ENCODE measurements around the gene PPP1R3G. TPM values are rescaled to one million over a fixed set of nuclear protein-coding genes. Genes with fewer than 3 reads are reported as not detected.

The PPP1R3G gene
- total and polyA plus RNA-seq, 2 of the 13 experiments (the other 11 are each of a cell fraction or from before 2014, with no cell fraction given) = 1.2 to 1.3 TPM

GRCh38 chr6:5086294-5086890, 1.3 kb downstream of the PPP1R3G start:
- CTCF ChIA-PET (ENCODE audit: low intra/inter-chr PET ratio, low total read pairs) = no interaction called here
- Histone ChIP-seq H3K36me3 (replicated peaks in 1 of 2; ENCODE audit: control insufficient read depth in 1 of 2, insufficient read depth in 2 of 2, low read length in 2 of 2) (no peaks in the 10 kb centered on the region; a peak in 2 of 5 replicates), H3K27ac (ENCODE audit: extremely low read length, insufficient read depth, low read length) (no peak overlapping the region), H2AFZ (ENCODE audit: low read length) (no peak overlapping the region), H3K9me3 (ENCODE audit: low read length) (no peaks in the 10 kb centered on the region), H3K9ac (ENCODE audit: insufficient read depth, low read depth, low read length) (no peak overlapping the region), H3K4me2 (ENCODE audit: low read depth, low read length) (no peak overlapping the region), H3K27me3 (ENCODE audit: control insufficient read depth in 1 of 2, insufficient read depth in 2 of 2, low read length in 2 of 2) (no peaks in the 10 kb centered on the region), H3K79me2 (ENCODE audit: insufficient read depth, low read length) (peaks cover 2% of the 10 kb centered on the region), H3K4me1 (ENCODE audit: insufficient read depth, low read length) (peaks cover 67% of the 10 kb centered on the region), H4K20me1 (ENCODE audit: insufficient read depth, low read length) (no peaks in the 10 kb centered on the region), H3K4me3 (replicated peaks in 1 of 3; ENCODE audit: insufficient read depth in 1 of 3, low read depth in 2 of 3, low read length in 3 of 3) (no peak overlapping the region)
- POLR2A ChIA-PET = no interaction called here
- DNase-seq (ENCODE audit: low spot score) (no peak), FAIRE-seq (no peak), ATAC-seq (no peak)
- no TSS peak for BruUV-seq (replicated peaks)
- in situ Hi-C loops (cut with HindIII; ENCODE audit: extremely low pct_ligation_motif_present, low pct_unique_long_range_greater_than_20kb) = no loop called here
- intact Hi-C loops (cut with micrococcal nuclease; ENCODE audit: unreplicated experiment) = no loop called here
- WGBS (ENCODE audit: low lambda C conversion rate) = 97% methylated on average over 53 of the region's 56 CpGs
- TF ChIP-seq ZBTB42 (CRISPR knock-in tag; IDR thresholded peaks at IDR 0.05) (no peak), ZNF337 (CRISPR knock-in tag; IDR thresholded peaks at IDR 0.05; ENCODE audit: borderline replicate concordance, low read depth) (no peak), HDAC1 (CRISPR knock-in tag; IDR thresholded peaks at IDR 0.05) (no peak), HOXA3 (CRISPR knock-in tag; IDR thresholded peaks at IDR 0.05) (0 out of 2 replicates have a peak, but pooled peaks have one; percentile 42), TSC22D2 (CRISPR knock-in tag; IDR thresholded peaks at IDR 0.05; ENCODE audit: borderline replicate concordance) (no peak), ZNF432 (CRISPR knock-in tag; IDR thresholded peaks at IDR 0.05; ENCODE audit: borderline replicate concordance) (no peak), NR2C2 (CRISPR knock-in tag; IDR thresholded peaks at IDR 0.05; ENCODE audit: borderline replicate concordance) (no peak), MEF2D (CRISPR knock-in tag; IDR thresholded peaks at IDR 0.05) (no peak), ZNF615 (CRISPR knock-in tag; IDR thresholded peaks at IDR 0.05; ENCODE audit: borderline replicate concordance) (no peak), ZC3H13 (CRISPR knock-in tag; IDR thresholded peaks at IDR 0.05) (peak; percentile 57; the same call in 1 of the 2 replicates), SOX5 (CRISPR knock-in tag; IDR thresholded peaks at IDR 0.05; ENCODE audit: borderline replicate concordance) (no peak), POLR2A (IDR thresholded peaks at IDR 0.05; ENCODE audit: insufficient read depth in 1 of 2, low read depth in 2 of 2, low read length in 2 of 2) (no peak), GATAD1 (CRISPR knock-in tag; IDR thresholded peaks at IDR 0.05) (no peak), FOXA3 (CRISPR knock-in tag; IDR thresholded peaks at IDR 0.05) (no peak), ZHX2 (IDR thresholded peaks at IDR 0.05; ENCODE audit: low read depth) (0 out of 2 replicates have a peak, but pooled peaks have one; percentile 21), ZHX2 (CRISPR knock-in tag; IDR thresholded peaks at IDR 0.05; ENCODE audit: borderline replicate concordance) (no peak), ZHX1 (CRISPR knock-in tag; IDR thresholded peaks at IDR 0.05; ENCODE audit: low read depth) (0 out of 2 replicates have a peak, but pooled peaks have one; percentile 25)
